Activated naive CD4-positive, alpha-beta T cell treated with anti-CD3 and anti-CD28 coated beads, Interleukin-2, amount 50 U/mL, for 72 hours (primary cell): ENCODE data around the gene SPATA24. TPM values are rescaled to one million over a fixed set of nuclear protein-coding genes. Genes with fewer than 3 reads are reported as not detected.

Source experiments
- ATAC-seq, 2 donors: fragments of 150-1000 bp; cut with Tn5 transposase; 2 replicates each; pipeline ENCODE4 v1.10.0; 2021; ENCODE audit warnings: mild to moderate bottlenecking in 2 of 2, moderate library complexity in 2 of 2
- DNase-seq, 2 donors: peaks; one replicate each; pipeline ENCODE4 v3.0.0; 2021 to 2022; ENCODE audit warnings: low spot score in 2 of 2
- H3K27ac Mint-ChIP-seq, 2 donors: one replicate each; pipeline ENCODE4 v1.8.0; 2022; ENCODE audit warnings: mild to moderate bottlenecking in 2 of 2, mixed read lengths in 2 of 2
- H3K36me3 Mint-ChIP-seq, 2 donors: one replicate each; pipeline ENCODE4 v1.8.0; 2022; ENCODE audit warnings: mixed read lengths in 2 of 2
- H3K9me3 Mint-ChIP-seq, 2 donors: one replicate each; pipeline ENCODE4 v1.8.0; 2022; ENCODE audit warnings: mixed read lengths in 2 of 2
- total RNA-seq, 2 donors: library from RNA; stranded (reverse); gene quantifications; one replicate each; pipeline ENCODE4 v1.2.3, GENCODE V29; 2022

SPATA24 gene
- total RNA-seq, 2 donors from 2014 or later, result 6.8 to 8.9 TPM

GRCh38 chr5:139407517-139407916, 3.6 kb upstream of the SPATA24 start:
- Mint-ChIP-seq H3K27ac (peak overlapping the region; percentile 6 to 33), H3K9me3 (no peaks in the 10 kb centered on the region), H3K36me3 (peaks cover 0 to 9% of the 10 kb centered on the region in 2 donors)
- ATAC-seq (no peak), DNase-seq (no peak)

- ATAC-seq, result no peak
- Mint-ChIP-seq H3K36me3 (peaks cover 0 to 7% of the 10 kb centered on the region in 2 donors), H3K9me3 (no peaks in the 10 kb centered on the region), H3K27ac (peak overlapping the region in 1 of 2 donors; percentile 6)
- DNase-seq, result no peak
Measured at GRCh38 chr5:139406963-139407362, 3.1 kb upstream of the SPATA24 start.

- no peak for ATAC-seq
- H3K36me3 Mint-ChIP-seq, result peaks cover 0 to under 1% of the 10 kb centered on the region in 2 donors
- no peaks in the 10 kb centered on the region for H3K9me3 Mint-ChIP-seq
- DNase-seq, result no peak
- H3K27ac Mint-ChIP-seq, result peak overlapping the region; percentile 92 to 98
Measured at GRCh38 chr5:139404484-139404840, 573 bp upstream of the SPATA24 start.

- DNase-seq (no peak), ATAC-seq (peak in 1 of 2 donors; percentile 0)
- Mint-ChIP-seq H3K27ac (peak overlapping the region; percentile 92 to 98), H3K36me3 (peaks cover 0 to 5% of the 10 kb centered on the region in 2 donors), H3K9me3 (no peaks in the 10 kb centered on the region)
Measured at GRCh38 chr5:139403418-139403786, 487 bp downstream of the SPATA24 start.

- ATAC-seq, result no peak
- peak overlapping the region; percentile 24 to 92 for H3K27ac Mint-ChIP-seq
- DNase-seq, result peak in 1 of 2 donors; percentile 26
- no peaks in the 10 kb centered on the region for H3K9me3 Mint-ChIP-seq
- H3K36me3 Mint-ChIP-seq, result peaks cover 0 to 5% of the 10 kb centered on the region in 2 donors
Measured at GRCh38 chr5:139402561-139403158, 1.2 kb downstream of the SPATA24 start.

GRCh38 chr5:139401546-139401945, 2.3 kb downstream of the SPATA24 start:
- ATAC-seq, result no peak

GRCh38 chr5:139399501-139400121, 4.3 kb downstream of the SPATA24 start:
- ATAC-seq (no peak), DNase-seq (no peak)
- H3K36me3 Mint-ChIP-seq, result peaks cover 5 to 13% of the 10 kb centered on the region in 2 donors
- H3K27ac Mint-ChIP-seq, result no peak overlapping the region
- H3K9me3 Mint-ChIP-seq, result no peaks in the 10 kb centered on the region

More at GRCh38 chr5:139401546-139401945, 2.3 kb downstream of the SPATA24 start:
- no peaks in the 10 kb centered on the region for H3K9me3 Mint-ChIP-seq
- H3K27ac Mint-ChIP-seq, result no peak overlapping the region
- H3K36me3 Mint-ChIP-seq, result peaks cover 5 to 9% of the 10 kb centered on the region in 2 donors
- DNase-seq, result no peak

GRCh38 chr5:139397921-139398320, 6.0 kb downstream of the SPATA24 start:
- ATAC-seq, result no peak
- Mint-ChIP-seq H3K36me3 (peaks cover 11 to 19% of the 10 kb centered on the region in 2 donors), H3K9me3 (no peaks in the 10 kb centered on the region), H3K27ac (peak overlapping the region; percentile 48 to 55)
- DNase-seq, result no peak

GRCh38 chr5:139396691-139397090, 7.2 kb downstream of the SPATA24 start:
- no peaks in the 10 kb centered on the region for H3K9me3 Mint-ChIP-seq
- DNase-seq (no peak), ATAC-seq (no peak)
- peaks cover 17 to 27% of the 10 kb centered on the region in 2 donors for H3K36me3 Mint-ChIP-seq
- H3K27ac Mint-ChIP-seq, result no peak overlapping the region

- DNase-seq, result no peak
- H3K9me3 Mint-ChIP-seq, result no peaks in the 10 kb centered on the region
- H3K36me3 Mint-ChIP-seq, result peaks cover 22 to 30% of the 10 kb centered on the region in 2 donors
- ATAC-seq, result no peak
- H3K27ac Mint-ChIP-seq, result no peak overlapping the region
Measured at GRCh38 chr5:139395844-139396640, 7.8 kb downstream of the SPATA24 start.

GRCh38 chr5:139394654-139395566, 9.0 kb downstream of the SPATA24 start, which contains the start of gene PROB1:
PROB1 (minus strand) TSS chr5:139395104; CDS start chr5:139395081, 23 bp downstream.
- H3K36me3 Mint-ChIP-seq, result peaks cover 22 to 30% of the 10 kb centered on the region in 2 donors
- no peak for ATAC-seq
- H3K9me3 Mint-ChIP-seq, result no peaks in the 10 kb centered on the region
- H3K27ac Mint-ChIP-seq, result peak within 1 kb of the TSS in 1 of 2 donors; percentile 92
- DNase-seq, result no peak

- ATAC-seq (no peak), DNase-seq (peak; percentile 71 to 75)
- H3K9me3 Mint-ChIP-seq, result no peaks in the 10 kb centered on the region
- H3K27ac Mint-ChIP-seq, result peak overlapping the region in 1 of 2 donors; percentile 92
- peaks cover 19 to 30% of the 10 kb centered on the region in 2 donors for H3K36me3 Mint-ChIP-seq
Measured at GRCh38 chr5:139394123-139394653, 9.7 kb downstream of the SPATA24 start.

GRCh38 chr5:139393497-139394122, 10.3 kb downstream of the SPATA24 start:
- DNase-seq, result no peak
- peaks cover 17 to 30% of the 10 kb centered on the region in 2 donors for H3K36me3 Mint-ChIP-seq
- peak overlapping the region; percentile 60 to 92 for H3K27ac Mint-ChIP-seq
- ATAC-seq, result no peak
- no peaks in the 10 kb centered on the region for H3K9me3 Mint-ChIP-seq

- H3K36me3 Mint-ChIP-seq, result peaks cover 17 to 30% of the 10 kb centered on the region in 2 donors
- H3K27ac Mint-ChIP-seq, result peak overlapping the region; percentile 77 to 92
Measured at GRCh38 chr5:139392678-139393496, 11.0 kb downstream of the SPATA24 start.

GRCh38 chr5:139392324-139392677, 11.6 kb downstream of the SPATA24 start:
- ATAC-seq (peak in 1 of 2 donors; percentile 53), DNase-seq (no peak)
- peak overlapping the region in 1 of 2 donors; percentile 94 for H3K27ac Mint-ChIP-seq
- no peaks in the 10 kb centered on the region for H3K9me3 Mint-ChIP-seq
- peaks cover 17 to 29% of the 10 kb centered on the region in 2 donors for H3K36me3 Mint-ChIP-seq

More at GRCh38 chr5:139392678-139393496, 11.0 kb downstream of the SPATA24 start:
- ATAC-seq (peak; percentile 61 to 84), DNase-seq (peak; percentile 88 to 90)
- H3K9me3 Mint-ChIP-seq, result no peaks in the 10 kb centered on the region
